ENCODE measurements around the gene TCP11.

Gene TCP11

GRCh38 chr6:35173044-35173426, 31.9 kb upstream of the TCP11 start:
- DNase-seq (ENCODE audit: low read depth), result no peak

DNA sequence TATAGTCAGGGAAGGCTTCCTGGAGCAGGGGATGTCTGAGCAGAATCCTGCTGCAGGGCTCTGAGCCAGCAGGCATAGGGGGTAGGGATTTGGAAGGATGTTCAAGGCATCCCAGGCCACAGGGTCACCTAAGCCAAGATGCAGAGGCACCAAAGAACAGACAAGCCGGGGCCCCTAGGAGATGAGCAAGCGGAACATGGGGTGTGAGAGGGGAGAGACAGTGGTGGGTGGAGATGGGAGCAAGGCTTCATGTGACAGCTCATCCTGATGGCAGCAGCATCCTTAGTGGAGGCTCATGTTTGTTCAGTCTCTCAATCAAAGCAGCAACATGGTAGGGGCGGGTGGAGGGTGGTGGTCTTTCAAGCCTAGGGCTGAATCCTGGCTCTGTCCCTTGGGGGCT, 29.8 kb upstream of the TCP11 start:
- no peak for DNase-seq (ENCODE audit: low read depth)

- DNase-seq (ENCODE audit: low read depth), result no peak
Observed at GRCh38 chr6:35170166-35170565, 29.0 kb upstream of the TCP11 start.

DNA sequence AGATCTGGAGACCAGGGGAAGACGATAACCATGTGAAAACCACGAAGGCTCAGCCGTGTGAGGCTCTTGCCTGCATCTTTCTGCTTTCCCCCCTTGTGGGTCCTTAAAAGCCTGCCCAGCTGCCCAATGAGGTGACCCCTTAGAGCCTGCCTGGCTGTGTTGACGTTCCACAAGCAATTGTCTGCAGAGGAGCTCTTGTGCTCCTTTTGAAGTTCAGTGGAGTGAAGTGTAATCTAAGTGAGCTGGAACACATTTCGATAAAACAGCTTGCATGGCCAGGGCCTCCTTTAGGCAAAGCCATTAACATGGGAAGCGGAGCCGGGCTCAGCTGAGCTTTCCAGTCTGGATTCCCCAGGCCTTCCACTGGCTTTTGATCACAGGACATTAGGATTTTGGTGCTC, 27.3 kb upstream of the TCP11 start:
- no peak for DNase-seq (ENCODE audit: low read depth)

DNA sequence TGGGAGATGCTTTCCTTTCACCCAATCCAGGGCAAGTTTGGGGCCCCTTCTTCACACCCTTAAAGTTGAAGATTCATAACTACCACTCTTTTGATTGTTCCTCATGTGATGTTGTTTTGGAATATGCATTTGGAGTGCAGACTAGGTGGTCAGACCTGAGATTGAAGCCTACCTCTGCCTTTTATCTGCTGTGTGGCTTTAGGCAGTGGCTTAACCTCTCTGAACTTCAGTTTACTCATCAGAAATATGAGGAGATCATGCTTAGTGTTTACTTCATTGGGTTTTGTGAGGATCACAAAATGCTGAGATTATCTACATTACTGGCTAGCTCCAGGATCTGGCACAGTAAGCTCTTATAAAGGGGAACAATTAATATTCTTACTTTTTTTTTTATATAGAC, 26.4 kb upstream of the TCP11 start:
- no peak for DNase-seq (ENCODE audit: low read depth)

DNA sequence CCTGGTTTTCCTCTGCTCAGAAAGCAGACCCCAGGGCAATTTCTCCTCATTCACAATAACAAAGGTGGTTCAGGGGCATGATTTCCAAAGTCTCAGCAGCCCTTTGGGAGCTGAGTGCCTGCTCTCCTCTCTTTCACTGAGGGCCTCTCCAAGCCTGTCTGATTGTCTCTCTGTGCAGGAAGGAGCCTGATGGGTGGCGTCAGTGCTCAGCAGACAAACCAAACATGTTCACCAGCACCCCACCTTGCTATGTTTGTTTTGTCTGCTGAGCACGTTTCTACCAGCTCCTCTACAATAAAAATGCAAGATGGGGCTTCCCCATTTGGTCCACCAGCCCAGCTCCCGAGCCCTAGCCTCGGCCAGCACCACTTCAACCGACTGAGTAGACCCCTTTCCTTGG, 25.4 kb upstream of the TCP11 start:
- no peak for DNase-seq (ENCODE audit: low read depth)

- DNase-seq (ENCODE audit: low read depth), result no peak
Observed at GRCh38 chr6:35166116-35166515, 25.0 kb upstream of the TCP11 start.

GRCh38 chr6:35165630-35166071, 24.5 kb upstream of the TCP11 start:
- no peak for DNase-seq (ENCODE audit: low read depth)

DNA sequence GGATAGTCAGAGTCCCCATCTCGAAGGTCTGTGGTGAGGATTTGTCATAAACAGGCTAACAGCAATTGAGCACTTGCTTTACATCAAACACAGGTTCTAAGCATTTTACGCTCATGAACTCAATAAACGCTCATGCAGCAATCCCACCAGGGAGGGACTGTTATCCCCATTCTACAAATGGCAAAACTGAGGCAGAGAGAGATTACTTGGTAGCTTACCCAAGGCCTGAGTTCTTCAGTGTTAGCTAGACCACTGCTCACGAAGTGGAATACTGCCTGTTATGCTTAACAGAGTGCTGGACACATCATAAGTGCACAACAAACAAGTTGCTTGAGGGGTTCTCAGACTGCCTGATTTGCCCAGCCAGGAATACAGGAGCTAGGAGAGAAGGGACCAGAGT, 23.7 kb upstream of the TCP11 start:
- no peak for DNase-seq (ENCODE audit: low read depth)

DNA sequence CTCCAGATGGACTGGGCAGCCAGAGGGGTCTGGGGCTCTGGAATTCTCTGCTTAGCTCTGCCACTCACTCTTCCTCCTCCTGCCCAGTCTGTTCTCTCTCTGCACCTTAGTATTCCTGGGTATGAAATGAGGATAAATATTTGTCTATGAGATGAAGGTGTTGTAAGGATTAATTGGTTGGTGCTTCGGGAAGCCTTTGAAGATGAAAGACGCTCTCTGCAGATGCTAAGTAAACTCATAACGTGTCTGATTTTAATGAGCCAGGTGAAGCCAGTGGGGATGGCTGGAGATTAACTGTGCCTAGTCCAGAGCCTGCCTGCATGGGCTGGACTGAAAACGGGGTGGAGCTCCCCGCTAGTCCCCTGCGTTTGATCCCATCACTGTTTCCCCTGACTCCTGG, 23.1 kb upstream of the TCP11 start:
- no peak for DNase-seq (ENCODE audit: low read depth)

- no peak for DNase-seq (ENCODE audit: low read depth)
Observed at GRCh38 chr6:35163836-35164235, 22.7 kb upstream of the TCP11 start.

DNA sequence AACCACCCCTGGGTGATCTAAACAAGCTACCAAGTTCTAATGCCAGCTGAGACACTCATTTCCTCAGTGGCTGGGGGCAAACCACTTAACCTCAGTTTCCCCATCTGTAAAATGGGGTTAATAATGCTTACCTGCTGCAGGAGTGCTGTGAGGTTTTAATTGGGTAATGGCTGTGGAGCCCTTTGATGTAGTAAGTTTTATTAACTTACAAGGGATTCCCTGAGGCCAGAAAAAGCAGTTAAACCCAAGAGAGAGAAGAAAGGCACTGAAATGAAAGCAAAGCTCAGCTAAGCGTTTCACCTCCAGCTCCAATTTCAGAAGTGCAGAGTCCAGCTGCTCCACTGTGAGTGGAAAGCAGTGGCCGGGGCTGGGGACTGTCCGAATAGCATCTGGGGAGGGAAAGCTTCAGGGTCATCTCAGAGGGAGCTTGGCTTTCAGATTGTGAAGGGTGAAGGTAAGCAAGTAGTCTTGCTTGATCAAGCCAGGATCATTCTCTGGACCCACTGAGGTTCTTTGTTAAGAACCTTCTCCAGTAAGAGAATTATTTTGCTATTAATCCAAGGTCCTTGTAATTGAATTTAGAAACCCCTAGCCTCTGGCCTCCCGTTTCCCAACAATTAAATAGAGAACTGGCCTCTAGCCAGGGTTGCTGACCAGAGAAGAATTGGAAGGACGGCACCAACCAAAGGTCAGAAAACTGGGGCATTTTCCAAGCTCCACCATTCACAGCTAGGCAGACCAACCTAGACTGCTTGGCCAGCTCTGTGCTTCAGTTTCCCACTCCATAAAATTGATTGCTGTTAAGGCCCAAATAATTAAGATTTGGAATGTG, 20.9 kb upstream of the TCP11 start:
- no peak for DNase-seq (ENCODE audit: low read depth)

DNA sequence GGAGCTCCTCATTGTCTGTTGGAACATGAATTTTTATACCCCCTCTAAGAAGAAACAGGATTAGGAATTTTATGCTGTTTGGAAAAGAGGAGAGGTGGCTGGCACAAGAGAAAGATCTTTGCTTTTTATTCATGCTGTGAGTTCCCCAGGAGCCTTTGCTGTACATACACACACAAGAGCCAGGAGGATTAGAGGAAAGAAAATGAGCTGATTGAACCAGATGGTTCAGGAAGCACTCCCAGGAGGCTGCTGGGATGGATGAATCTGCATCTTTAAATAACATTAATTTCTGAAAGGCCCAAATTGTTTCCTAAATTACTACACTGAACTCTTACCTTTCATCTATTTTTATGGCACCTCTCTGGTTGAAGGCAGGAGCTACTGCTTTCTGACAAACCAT, 20.1 kb upstream of the TCP11 start:
- no peak for DNase-seq (ENCODE audit: low read depth)

GRCh38 chr6:35160642-35161041, 19.5 kb upstream of the TCP11 start:
- no peak for DNase-seq (ENCODE audit: low read depth)

DNA sequence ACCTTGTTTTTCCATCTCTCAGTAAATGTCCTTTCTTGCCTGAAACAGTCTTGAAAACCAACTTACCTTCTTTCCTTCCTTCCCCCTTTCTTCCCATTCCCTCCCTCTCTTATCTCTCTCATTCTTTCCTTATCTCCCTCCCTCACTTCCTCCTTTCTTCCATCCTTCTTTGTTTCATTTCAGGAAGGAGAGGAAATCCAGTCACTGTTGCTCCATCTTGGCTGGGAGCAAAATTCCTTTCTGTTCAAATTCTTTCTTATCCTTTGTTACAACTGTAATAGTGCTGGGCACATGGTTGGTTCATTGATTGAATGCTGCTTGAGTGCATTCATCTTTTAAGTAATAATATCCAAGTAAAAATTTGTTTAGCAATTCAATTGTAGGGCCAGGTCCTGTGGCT, 17.4 kb upstream of the TCP11 start:
- DNase-seq (ENCODE audit: low read depth), result no peak

DNA sequence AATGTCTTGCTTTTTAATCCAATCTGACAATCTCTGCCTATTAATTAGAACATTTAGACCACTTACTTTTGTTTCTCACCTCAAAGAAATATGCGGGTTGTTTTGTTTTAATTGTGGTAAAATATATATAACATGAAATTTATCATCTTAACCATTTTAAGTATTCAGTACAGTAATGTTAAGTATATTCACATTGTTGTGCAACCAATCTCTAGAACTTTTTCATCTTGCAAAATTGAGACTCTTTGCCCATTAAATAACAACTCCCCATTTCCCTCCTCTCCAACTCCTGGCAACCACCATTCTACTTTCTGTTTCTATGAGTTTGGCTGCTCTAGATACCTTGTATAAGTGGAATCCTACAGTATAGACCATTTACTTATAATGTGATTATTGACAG, 13.8 kb upstream of the TCP11 start:
- no peak for DNase-seq (ENCODE audit: low read depth)

DNA sequence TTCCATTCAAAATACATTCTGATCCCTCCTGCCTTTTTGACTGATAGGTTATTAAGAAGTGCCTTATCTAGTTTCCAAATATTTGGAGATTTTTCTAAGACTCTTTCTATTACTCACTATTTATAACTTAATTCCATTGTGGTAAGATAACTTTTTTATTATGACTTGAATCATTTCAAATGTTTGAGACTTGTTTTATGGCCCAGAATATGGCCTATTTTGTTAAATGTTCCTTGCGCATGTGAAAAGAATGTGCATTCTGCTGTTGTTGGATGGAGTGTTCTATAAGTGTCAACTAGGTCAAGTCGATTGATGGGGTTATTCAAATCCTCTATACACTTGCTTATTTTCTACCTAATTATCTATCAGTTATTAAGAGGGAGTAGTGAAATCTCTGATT, 13.1 kb upstream of the TCP11 start:
- no peak for DNase-seq (ENCODE audit: low read depth)

GRCh38 chr6:35152067-35152707, 11.0 kb upstream of the TCP11 start:
- no peak for DNase-seq (ENCODE audit: low read depth)

- no peak for DNase-seq (ENCODE audit: low read depth)
Observed at GRCh38 chr6:35151466-35151865, 10.3 kb upstream of the TCP11 start.

DNA sequence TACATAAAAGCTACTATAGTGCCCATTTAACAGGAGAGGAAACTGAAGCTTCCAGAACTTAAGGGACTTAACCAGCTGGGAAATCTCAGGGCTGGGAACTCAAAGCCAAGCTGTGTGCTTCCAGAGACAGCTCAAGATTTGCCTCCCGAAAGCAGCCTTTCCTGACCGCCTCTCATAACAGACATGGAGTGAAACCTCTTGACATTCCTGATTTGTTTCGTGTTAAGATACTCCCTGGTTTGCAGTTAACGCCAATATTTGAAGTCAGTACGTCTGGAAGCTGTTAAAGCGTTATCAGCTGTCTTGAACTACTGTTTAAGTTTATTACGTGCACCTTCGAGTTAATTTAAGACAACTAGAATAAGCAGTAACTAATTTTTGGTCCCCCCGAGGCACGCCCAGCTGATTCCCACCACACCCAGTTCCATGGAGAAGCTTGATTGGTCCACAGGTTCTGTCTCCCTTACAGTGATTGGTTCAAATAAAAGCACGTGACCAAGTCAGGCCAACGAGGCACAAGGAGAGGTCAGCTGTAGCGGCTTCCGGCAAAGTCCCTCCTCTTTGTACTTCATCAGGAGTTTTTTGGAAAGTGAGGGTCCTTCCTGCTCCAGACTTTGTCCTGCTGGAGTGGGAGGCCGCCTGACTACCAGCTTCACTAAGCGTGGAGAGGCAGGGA, 8.9 kb upstream of the TCP11 start:
- no peak for DNase-seq (ENCODE audit: low read depth)

- DNase-seq (ENCODE audit: low read depth), result no peak
Observed at GRCh38 chr6:35148167-35148741, 7.1 kb upstream of the TCP11 start.

DNA sequence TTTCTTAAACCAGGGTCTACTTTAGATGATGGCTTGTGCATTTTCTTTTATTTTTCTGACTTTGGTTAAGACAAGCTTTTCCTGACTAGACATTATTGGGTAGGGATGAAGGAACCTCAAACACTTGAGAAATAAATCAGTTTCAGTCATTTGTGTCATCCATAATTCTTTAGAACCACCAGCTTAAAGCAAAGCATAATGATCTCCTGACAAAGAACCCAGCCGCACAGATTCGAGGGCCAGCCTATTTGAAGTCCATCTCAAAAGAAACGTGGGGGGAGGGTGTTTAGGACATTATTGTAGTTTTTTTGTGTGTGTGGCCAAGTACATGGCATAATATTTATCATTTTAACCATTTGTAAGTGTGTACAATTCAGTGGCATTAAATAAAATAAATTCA, 6.3 kb upstream of the TCP11 start:
- no peak for DNase-seq (ENCODE audit: low read depth)

DNA sequence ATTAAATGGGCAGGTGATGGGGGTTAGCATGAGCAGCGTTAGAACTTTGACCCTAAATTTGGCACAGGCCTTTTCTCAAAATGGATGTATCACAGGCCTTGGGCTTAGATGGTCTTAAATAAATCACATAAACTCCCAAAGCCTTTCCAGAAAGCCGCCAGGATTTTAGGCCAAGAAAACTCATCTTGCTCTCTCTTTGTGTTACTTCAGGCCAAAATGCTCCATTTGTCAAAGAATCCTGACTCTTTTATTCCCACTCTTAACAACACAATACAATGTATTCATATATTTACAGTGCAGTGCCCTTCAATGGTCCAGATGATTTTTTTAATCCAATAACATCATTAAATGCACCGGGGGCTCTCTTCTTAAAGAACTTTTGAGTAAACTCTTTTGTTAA, 5.9 kb upstream of the TCP11 start:
- no peak for DNase-seq (ENCODE audit: low read depth)
